ENCODE data around the gene GALNT10. TPM values are rescaled to one million over a fixed set of nuclear protein-coding genes. Genes with fewer than 3 reads are reported as not detected.

GALNT10 gene
- total and polyA plus RNA-seq, 2 of the 4 experiments (the other 2 are of a cell fraction), result 46.2 to 67.0 TPM

GRCh38 chr5:154435226-154435625 lies 244.7 kb downstream of the GALNT10 start:
- Histone ChIP-seq H2AFZ (replicated peaks; ENCODE audit: low read length, poor library complexity) (no peak overlapping the region), H3K4me2 (ENCODE audit: low read depth, low read length) (no peak overlapping the region), H4K8ac (ENCODE audit: low read depth in 2 of 2, low read length in 2 of 2) (no peak overlapping the region), H2BK15ac (ENCODE audit: low read depth, low read length) (no peak overlapping the region), H4K5ac (ENCODE audit: low read depth, low read length) (no peak overlapping the region), H3K23ac (ENCODE audit: low read depth, low read length) (no peak overlapping the region), H3K56ac (ENCODE audit: extremely low read depth, insufficient read depth, low read length) (no peak overlapping the region), H2BK20ac (ENCODE audit: low read depth, low read length) (no peak overlapping the region), H3K14ac (replicated peaks; ENCODE audit: low read depth, low read length) (no peak overlapping the region), H3K9me1 (ENCODE audit: insufficient read depth, low read length) (no peaks in the 10 kb centered on the region; the same call in 1 of the 2 replicates), H3K4me3 (ENCODE audit: insufficient read depth, low read depth, low read length) (no peak overlapping the region), H2AK5ac (ENCODE audit: low read depth, low read length) (no peak overlapping the region), H2AK9ac (replicated peaks; ENCODE audit: low read depth, low read length, poor library complexity) (no peak overlapping the region), H3K36me3 (ENCODE audit: control insufficient read depth, insufficient read depth, low read length) (peaks cover 15% of the 10 kb centered on the region), H3K27me3 (ENCODE audit: control insufficient read depth, insufficient read depth, low read length) (no peaks in the 10 kb centered on the region), H3K4me1 (ENCODE audit: control insufficient read depth, insufficient read depth, low read length) (no peaks in the 10 kb centered on the region), H3K79me1 (ENCODE audit: low read depth in 1 of 2, low read length in 2 of 2) (no peaks in the 10 kb centered on the region), H3K9me3 (ENCODE audit: control insufficient read depth, insufficient read depth, low read length) (no peaks in the 10 kb centered on the region), H3K27ac (ENCODE audit: insufficient read depth, low read length) (no peak overlapping the region), H2BK5ac (ENCODE audit: low read depth, low read length, poor library complexity, severe bottlenecking) (no peak overlapping the region), H3K4ac (ENCODE audit: low read depth, low read length) (no peak overlapping the region), H4K20me1 (ENCODE audit: insufficient read depth, low read length) (no peaks in the 10 kb centered on the region), H3K18ac (ENCODE audit: low read depth, low read length) (no peak overlapping the region), H2BK120ac (ENCODE audit: low read depth, low read length) (no peak overlapping the region), H4K91ac (ENCODE audit: insufficient read depth, low read depth, low read length) (no peak overlapping the region), H3K9ac (ENCODE audit: low read depth, low read length) (no peak overlapping the region)
- WGBS, 2 experiments (ENCODE audit: extremely low coverage in 2 of 2, insufficient read length in 1 of 2), result no CpG with 5 or more reads among the region's 3 CpGs
- no peak for ATAC-seq (ENCODE audit: low read depth)
- in situ Hi-C loops (cut with MboI; ENCODE audit: low sequenced_read_pairs) (no loop called here), intact Hi-C loops (cut with micrococcal nuclease) (no loop called here), dilution Hi-C loops (cut with HindIII; ENCODE audit: low sequenced_read_pairs, unreplicated experiment) (no loop called here)
- TF ChIP-seq RFX5 (IDR thresholded peaks at IDR 0.05; ENCODE audit: low read depth, low read length), result no peak
- POLR2A ChIA-PET (ENCODE audit: unreplicated experiment), result no interaction called here
- CTCF ChIA-PET, result no interaction called here
- no peak for DNase-seq
- no TSS peak for BruUV-seq (replicated peaks)

Measured in IMR-90 (cell line).